ENCODE measurements around the gene ARHGEF11. TPM values are rescaled to one million over a fixed set of nuclear protein-coding genes. Genes with fewer than 3 reads are reported as not detected.

ARHGEF11 gene
- total and polyA plus RNA-seq, 8 donors: 6.6 to 125 (median 32.7) TPM

- Histone ChIP-seq H3K4me1 (no peaks in the 10 kb centered on the region), H3K27me3 (no peaks in the 10 kb centered on the region), H3K9me3 (no peaks in the 10 kb centered on the region), H3K4me3 (no peak overlapping the region), H3K27ac (no peak overlapping the region), H3K36me3 (peaks cover 66 to 100% (median 98%) of the 10 kb centered on the region in 4 donors)
- 77 to 90% (median 86%) methylated on average over 3 of the region's 3 CpGs for WGBS, 5 donors
- TF ChIP-seq CTCF (IDR thresholded peaks at IDR 0.05) (no peak), POLR2AphosphoS5 (IDR thresholded peaks at IDR 0.05) (no peak), EP300 (IDR thresholded peaks at IDR 0.05) (no peak), POLR2A (IDR thresholded peaks at IDR 0.05) (no peak)
- no peak for DNase-seq
- intact Hi-C loops (cut with DNase I; ENCODE audit: low total_unique reads): no loop called here
These were observed 87.9 kb downstream of the ARHGEF11 start for GRCh38 chr1:156957634-156958033.

- peaks cover 63 to 100% (median 98%) of the 10 kb centered on the region in 4 donors for H3K36me3 ChIP-seq
- DNase-seq: no peak
- intact Hi-C loops (cut with DNase I; ENCODE audit: low total_unique reads): no loop called here
- no peak overlapping the region for H3K27ac ChIP-seq
- H3K27me3 ChIP-seq: no peaks in the 10 kb centered on the region
- WGBS, 5 donors: 90 to 93% (median 92%) methylated on average over 10 of the region's 10 CpGs
- TF ChIP-seq EP300 (IDR thresholded peaks at IDR 0.05): no peak
- no peak for TF ChIP-seq POLR2A (IDR thresholded peaks at IDR 0.05)
- no peak for TF ChIP-seq CTCF (IDR thresholded peaks at IDR 0.05)
- TF ChIP-seq POLR2AphosphoS5 (IDR thresholded peaks at IDR 0.05): no peak
- H3K4me1 ChIP-seq: no peaks in the 10 kb centered on the region
- H3K9me3 ChIP-seq: no peaks in the 10 kb centered on the region
- H3K4me3 ChIP-seq: no peak overlapping the region
These were observed 89.2 kb downstream of the ARHGEF11 start for GRCh38 chr1:156956333-156956732.

GRCh38 chr1:156953571-156953970 is 92.0 kb downstream of the ARHGEF11 start:
- DNase-seq: no peak
- Histone ChIP-seq H3K9me3 (no peaks in the 10 kb centered on the region), H3K36me3 (peaks cover 59 to 100% (median 99%) of the 10 kb centered on the region in 4 donors), H3K27me3 (no peaks in the 10 kb centered on the region), H3K4me3 (no peak overlapping the region), H3K27ac (no peak overlapping the region), H3K4me1 (no peaks in the 10 kb centered on the region)
- 69 to 85% (median 80%) methylated on average over 2 of the region's 2 CpGs for WGBS, 5 donors
- TF ChIP-seq POLR2A (IDR thresholded peaks at IDR 0.05): no peak
- no peak for TF ChIP-seq CTCF (IDR thresholded peaks at IDR 0.05)
- TF ChIP-seq EP300 (IDR thresholded peaks at IDR 0.05): no peak
- no peak for TF ChIP-seq POLR2AphosphoS5 (IDR thresholded peaks at IDR 0.05)
- intact Hi-C loops (cut with DNase I; ENCODE audit: low total_unique reads): no loop called here

- DNase-seq: no peak
- intact Hi-C loops (cut with DNase I; ENCODE audit: low total_unique reads): no loop called here
- peaks cover 59 to 100% (median 99%) of the 10 kb centered on the region in 4 donors for H3K36me3 ChIP-seq
- H3K9me3 ChIP-seq: no peaks in the 10 kb centered on the region
- WGBS, 5 donors: 91 to 99% (median 94%) methylated on average over 5 of the region's 5 CpGs
- H3K27me3 ChIP-seq: no peaks in the 10 kb centered on the region
- no peak overlapping the region for H3K27ac ChIP-seq
- H3K4me3 ChIP-seq: no peak overlapping the region
- TF ChIP-seq POLR2A (IDR thresholded peaks at IDR 0.05) (no peak), EP300 (IDR thresholded peaks at IDR 0.05) (no peak), CTCF (IDR thresholded peaks at IDR 0.05) (no peak), POLR2AphosphoS5 (IDR thresholded peaks at IDR 0.05) (no peak)
- no peaks in the 10 kb centered on the region for H3K4me1 ChIP-seq
These were observed 94.2 kb downstream of the ARHGEF11 start for GRCh38 chr1:156951371-156951770.
